Smooth muscle cell of the pulmonary artery (primary cell): ENCODE results near the gene CBLN4. TPM values are rescaled to one million over a fixed set of nuclear protein-coding genes. Genes with fewer than 3 reads are reported as not detected.

Experiments used
- total RNA-seq: library from RNA; depleted of rRNA; stranded (reverse); fragments of >200 nt; gene quantifications from 2 replicates; pipeline ENCODE4 v1.2.3, GENCODE V29; 2014

CBLN4 gene
- not detected in 2 replicates for total RNA-seq

DNA sequence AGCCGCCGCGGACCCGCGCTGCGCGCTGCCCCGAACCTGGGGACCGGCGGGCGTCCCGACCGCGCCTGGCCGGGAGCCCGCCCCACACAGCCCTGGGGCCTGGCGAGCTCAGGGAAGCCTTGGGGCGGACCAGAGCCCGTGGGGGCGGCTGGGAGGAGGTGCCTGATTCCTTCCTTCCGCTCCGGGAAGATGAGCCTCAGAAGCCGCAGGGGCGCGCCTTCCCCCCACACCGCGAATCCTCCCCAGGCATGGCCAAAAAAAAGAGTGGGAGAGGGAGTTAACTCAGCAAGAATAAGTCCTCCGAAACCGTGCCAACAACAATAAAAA lies at the start of gene CBLN4:
TSS of gene CBLN4 (minus strand) at position 131 of the 327 bp plus-strand sequence. CDS start 1,348 bp downstream, outside the sequence.

Other genes starting within 250 kb of the CBLN4 start
- gene MC3R, start 243.2 kb upstream of the CBLN4 start, total RNA-seq, result not detected in 2 replicates